SU-DHL-6 (cell line): Measurements from ENCODE around the gene ZSWIM5.

ENCODE experiments used
- H2AFZ ChIP-seq: fragments of 200-600 bp; sonication (generic); 2 replicates; pipeline ENCODE4 v1.6.1; 2014; ENCODE audit warnings: low read depth, mild to moderate bottlenecking, moderate library complexity, mixed read lengths, antibody characterized with exemption, low read length; ENCODE audit not compliant: severe bottlenecking
- H3F3A ChIP-seq: fragments of 200-600 bp; shearing (Covaris generic); 2 replicates; pipeline ENCODE4 v1.6.0; 2016; ENCODE audit warnings: antibody characterized with exemption, mild to moderate bottlenecking; ENCODE audit not compliant: insufficient read depth
- H3K27ac ChIP-seq: fragments of 200-600 bp; sonication (generic); 2 replicates; pipeline ENCODE4 v1.5.1; 2016; ENCODE audit warnings: low read depth, mild to moderate bottlenecking, low read length, moderate library complexity, mixed read lengths
- H3K27me3 ChIP-seq: fragments of 200-600 bp; sonication (generic), shearing (Covaris generic); 2 replicates; pipeline ENCODE4 v1.6.0; 2014; ENCODE audit warnings: mild to moderate bottlenecking, low read length
- H3K36me3 ChIP-seq: fragments of 200-600 bp; sonication (generic); 2 replicates; pipeline ENCODE4 v1.6.1; 2014; ENCODE audit warnings: mild to moderate bottlenecking, low read length, mixed read lengths
- H3K4me2 ChIP-seq: fragments of 300-600, 200-600 bp; shearing (Covaris generic), sonication (generic); 2 replicates; pipeline ENCODE4 v1.6.0; 2014; ENCODE audit warnings: low read length, low read depth, mild to moderate bottlenecking; ENCODE audit not compliant: poor library complexity, severe bottlenecking
- H3K4me3 ChIP-seq: fragments of 200-600 bp; sonication (generic); 2 replicates; pipeline ENCODE4 v1.5.1; 2014; ENCODE audit warnings: antibody characterized with exemption, low read length, mild to moderate bottlenecking, mixed read lengths; ENCODE audit not compliant: insufficient read depth, poor library complexity, severe bottlenecking
- H3K79me2 ChIP-seq: fragments of 200-600 bp; sonication (generic); 2 replicates; pipeline ENCODE4 v1.6.1; 2014; ENCODE audit warnings: mild to moderate bottlenecking, low read length, moderate library complexity; ENCODE audit not compliant: insufficient read depth
- H3K9ac ChIP-seq: fragments of 200-600 bp; sonication (generic); 2 replicates; pipeline ENCODE4 v1.7.0; 2014; ENCODE audit warnings: mild to moderate bottlenecking, low read length
- H3K9me2 ChIP-seq: fragments of 200-600 bp; sonication (generic); replicated peaks from 2 replicates; pipeline ENCODE4 v1.6.1; 2014; ENCODE audit warnings: low read length; ENCODE audit not compliant: insufficient read depth
- H3K9me3 ChIP-seq: fragments of 200-600 bp; sonication (generic); 2 replicates; pipeline ENCODE4 v1.6.1; 2014; ENCODE audit warnings: low read length, mixed read lengths; ENCODE audit not compliant: insufficient read depth
- H4K20me1 ChIP-seq: fragments of 200-600 bp; sonication (generic); 2 replicates; pipeline ENCODE4 v1.6.1; 2014; ENCODE audit warnings: low read depth, mild to moderate bottlenecking, antibody characterized with exemption, low read length, moderate library complexity, mixed read lengths
- EZH2phosphoT487 ChIP-seq: fragments of 200-600 bp; sonication (generic), shearing (Covaris generic); conservative IDR thresholded peaks from 2 replicates; pipeline ENCODE4 v1.6.1; 2018; ENCODE audit warnings: mild to moderate bottlenecking, antibody characterized with exemption, low read length, moderate library complexity, mixed read lengths
- TF ChIP-seq, protein P1 (sequence below): fragments of 200-600 bp; sonication (generic); IDR thresholded peaks from one replicate; pipeline ENCODE4 v1.5.1; 2017; ENCODE audit warnings: antibody characterized with exemption, mild to moderate bottlenecking, low read length, moderate library complexity; ENCODE audit not compliant: insufficient read depth, poor library complexity, severe bottlenecking

ZSWIM5 gene

GRCh38 chr1:45211076-45211475 lies 4.7 kb upstream of the ZSWIM5 start:
- H3K36me3 ChIP-seq: no peaks in the 10 kb centered on the region
- no peak overlapping the region for H3K4me2 ChIP-seq
- no peaks in the 10 kb centered on the region for H3K79me2 ChIP-seq
- H3K27ac ChIP-seq: no peak overlapping the region
- TF ChIP-seq, protein P1, sequence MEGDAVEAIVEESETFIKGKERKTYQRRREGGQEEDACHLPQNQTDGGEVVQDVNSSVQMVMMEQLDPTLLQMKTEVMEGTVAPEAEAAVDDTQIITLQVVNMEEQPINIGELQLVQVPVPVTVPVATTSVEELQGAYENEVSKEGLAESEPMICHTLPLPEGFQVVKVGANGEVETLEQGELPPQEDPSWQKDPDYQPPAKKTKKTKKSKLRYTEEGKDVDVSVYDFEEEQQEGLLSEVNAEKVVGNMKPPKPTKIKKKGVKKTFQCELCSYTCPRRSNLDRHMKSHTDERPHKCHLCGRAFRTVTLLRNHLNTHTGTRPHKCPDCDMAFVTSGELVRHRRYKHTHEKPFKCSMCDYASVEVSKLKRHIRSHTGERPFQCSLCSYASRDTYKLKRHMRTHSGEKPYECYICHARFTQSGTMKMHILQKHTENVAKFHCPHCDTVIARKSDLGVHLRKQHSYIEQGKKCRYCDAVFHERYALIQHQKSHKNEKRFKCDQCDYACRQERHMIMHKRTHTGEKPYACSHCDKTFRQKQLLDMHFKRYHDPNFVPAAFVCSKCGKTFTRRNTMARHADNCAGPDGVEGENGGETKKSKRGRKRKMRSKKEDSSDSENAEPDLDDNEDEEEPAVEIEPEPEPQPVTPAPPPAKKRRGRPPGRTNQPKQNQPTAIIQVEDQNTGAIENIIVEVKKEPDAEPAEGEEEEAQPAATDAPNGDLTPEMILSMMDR: no peak
- H2AFZ ChIP-seq: no peak overlapping the region
- H3K27me3 ChIP-seq: no peaks in the 10 kb centered on the region
- H4K20me1 ChIP-seq: no peaks in the 10 kb centered on the region
- no peaks in the 10 kb centered on the region for H3K9me2 ChIP-seq
- H3K9me3 ChIP-seq: no peaks in the 10 kb centered on the region
- no peak overlapping the region for H3K4me3 ChIP-seq
- no peaks in the 10 kb centered on the region for H3F3A ChIP-seq
- H3K9ac ChIP-seq: no peak overlapping the region

DNA sequence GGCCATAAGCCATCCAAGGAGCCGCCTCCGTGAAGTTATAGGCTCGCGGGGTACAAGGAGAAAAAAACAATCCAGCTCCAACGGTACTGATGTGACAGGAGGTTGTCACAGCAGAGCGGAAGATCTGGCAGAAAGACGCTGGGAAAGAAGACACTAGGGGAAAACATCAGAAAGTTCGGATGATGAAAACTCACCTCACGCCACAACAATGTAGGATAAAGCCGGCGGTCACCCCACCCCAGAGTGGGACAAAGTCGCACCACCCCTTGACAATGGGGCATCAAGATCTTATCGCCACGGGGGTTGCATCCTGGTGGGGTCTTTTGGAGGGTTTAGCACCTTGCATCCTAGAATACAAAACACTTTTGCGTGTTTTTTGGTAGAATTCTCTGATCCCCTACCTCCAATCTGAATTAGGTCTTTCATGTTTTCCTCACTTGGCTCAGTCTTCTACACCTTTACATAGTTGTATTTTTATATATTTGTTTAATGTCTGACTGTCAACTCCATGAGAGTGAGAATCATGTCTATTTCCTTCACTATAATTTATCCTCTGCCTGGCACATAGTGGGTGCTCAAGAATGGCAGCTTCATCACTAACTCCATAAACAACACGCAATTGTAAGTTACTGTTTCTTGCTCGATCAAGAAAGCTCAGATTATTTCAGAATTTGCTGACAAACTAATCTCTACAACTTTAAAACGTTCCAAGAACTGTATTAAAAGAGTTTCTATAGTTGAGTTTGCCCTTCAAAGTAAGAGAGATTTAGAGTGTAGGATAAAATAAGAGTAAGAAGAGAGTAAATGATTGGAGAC lies 611 bp upstream of the ZSWIM5 start:
- peak overlapping the region; percentile 97 for H2AFZ ChIP-seq

DNA sequence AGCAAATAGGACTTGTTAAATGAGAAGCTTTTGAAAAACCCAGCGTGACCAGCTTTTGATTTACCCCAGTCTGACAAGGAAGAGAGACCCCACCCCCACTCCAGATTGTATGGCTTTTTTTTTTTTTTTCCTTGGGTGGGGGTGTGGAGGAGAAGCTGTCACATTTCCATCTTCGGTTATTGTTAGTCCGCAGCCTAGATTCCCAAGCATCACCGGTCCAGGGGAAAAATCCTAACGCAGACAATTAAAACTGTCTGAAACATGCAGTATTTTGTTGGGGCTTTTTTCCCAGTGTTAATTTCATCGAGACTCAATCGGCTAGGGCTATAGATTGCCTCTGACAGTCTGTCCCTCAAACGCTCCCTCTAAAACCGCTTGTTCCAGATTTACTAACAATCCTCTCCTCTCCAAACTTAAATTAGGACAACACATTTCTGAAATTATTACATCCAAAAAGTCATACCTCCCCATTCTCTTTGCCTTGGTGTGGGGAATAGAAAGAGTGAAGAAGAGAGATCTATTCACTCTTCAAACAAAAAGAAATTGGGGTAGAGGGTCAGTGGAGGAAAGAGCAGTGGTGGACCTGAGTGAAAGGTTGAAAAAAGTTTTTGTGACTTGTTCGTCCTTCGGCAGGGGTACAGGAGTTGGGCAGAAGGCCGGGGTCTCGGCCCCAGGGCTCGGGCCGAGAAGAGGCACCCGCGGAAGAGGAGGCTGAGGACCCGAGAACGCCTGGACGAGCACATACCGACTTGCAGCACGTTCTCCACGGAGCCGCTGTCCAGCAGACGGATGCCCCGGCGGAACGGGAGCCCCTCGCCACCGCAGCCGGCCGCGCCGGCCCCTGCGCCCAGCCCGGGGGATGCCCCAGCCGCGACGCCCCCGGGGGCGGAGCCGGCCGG lies 1.1 kb downstream of the ZSWIM5 start:
- Histone ChIP-seq H3K27me3 (no peaks in the 10 kb centered on the region), H3K9me2 (no peaks in the 10 kb centered on the region), H4K20me1 (no peaks in the 10 kb centered on the region), H3K9ac (no peak overlapping the region), H3K36me3 (no peaks in the 10 kb centered on the region), H3F3A (0 out of 2 replicates have a peak, but pooled peaks cover 4% of the 10 kb centered on the region), H3K9me3 (no peaks in the 10 kb centered on the region), H3K79me2 (no peaks in the 10 kb centered on the region), H3K4me3 (no peak overlapping the region), H3K4me2 (peak overlapping the region; percentile 31), H2AFZ (no peak overlapping the region), H3K27ac (no peak overlapping the region)
- no peak for TF ChIP-seq EZH2phosphoT487
- TF ChIP-seq, protein P1: no peak

More for the DNA sequence above, 611 bp upstream of the ZSWIM5 start:
- Histone ChIP-seq H3K9ac (peak overlapping the region; percentile 53), H3K79me2 (no peaks in the 10 kb centered on the region), H4K20me1 (no peaks in the 10 kb centered on the region), H3K9me2 (no peaks in the 10 kb centered on the region), H3K27ac (no peak overlapping the region), H3K4me2 (peak overlapping the region; percentile 73), H3K9me3 (no peaks in the 10 kb centered on the region), H3K4me3 (peak overlapping the region; percentile 71), H3K36me3 (no peaks in the 10 kb centered on the region), H3K27me3 (no peaks in the 10 kb centered on the region), H3F3A (0 out of 2 replicates have a peak, but pooled peaks cover 4% of the 10 kb centered on the region)
- no peak for TF ChIP-seq EZH2phosphoT487
- TF ChIP-seq, protein P1: no peak
